Sigmoid colon (tissue), 7 donors: ENCODE results near the gene CHKB. TPM values are rescaled to one million over a fixed set of nuclear protein-coding genes. Genes with fewer than 3 reads are reported as not detected.

ENCODE experiments used
- DNase-seq: peaks from one replicate; pipeline ENCODE4 v3.0.0-alpha.2; 2019
- H3K27ac ChIP-seq, 4 donors: fragments of 200-600 bp; sonication (generic); one replicate each; pipeline ENCODE4 v1.5.1; 2016 to 2019; ENCODE audit warnings: mild to moderate bottlenecking in 1 of 4
- H3K27me3 ChIP-seq, 3 donors: fragments of 200-600 bp; sonication (generic); one replicate each; pipeline ENCODE4 v1.5.1; 2019; ENCODE audit warnings: mild to moderate bottlenecking in 1 of 3
- H3K36me3 ChIP-seq, 4 donors: fragments of 200-600 bp; sonication (generic); one replicate each; pipeline ENCODE4 v1.5.1; 2016 to 2019
- H3K4me1 ChIP-seq, 4 donors: fragments of 200-600 bp; sonication (generic); one replicate each; pipeline ENCODE4 v1.5.1; 2017 to 2019
- H3K4me3 ChIP-seq, 4 donors: fragments of 200-600 bp; sonication (generic); one replicate each; pipeline ENCODE4 v1.5.1; 2017 to 2019; ENCODE audit warnings: mild to moderate bottlenecking in 2 of 4, moderate library complexity in 1 of 4
- H3K9me3 ChIP-seq, 4 donors: fragments of 200-600 bp in 3 of 4; sonication (generic) in 3 of 4; one replicate each; pipeline versions ENCODE4 v1.5.1 to v1.6.1; 2013 to 2019
- CTCF ChIP-seq, 4 experiments: fragments of 450-650 bp in 3 of 4; fragments of 200-600 bp in 1 of 4; IDR thresholded peaks; one replicate each; pipeline ENCODE4 v1.5.1; 2016 to 2019; ENCODE audit warnings: antibody characterized with exemption in 4 of 4, mild to moderate bottlenecking in 3 of 4, moderate library complexity in 2 of 4
- EP300 ChIP-seq, 4 donors: sonication (generic); formaldehyde crosslinking; IDR thresholded peaks; one replicate each; pipeline ENCODE4 v1.6.1; 2017; ENCODE audit warnings: antibody characterized with exemption in 4 of 4
- POLR2A ChIP-seq, 2 donors: fragments of 450-650 bp; IDR thresholded peaks; one replicate each; pipeline ENCODE4 v1.6.1; 2016; ENCODE audit warnings: antibody characterized with exemption in 2 of 2, mild to moderate bottlenecking in 2 of 2, moderate library complexity in 2 of 2
- POLR2AphosphoS5 ChIP-seq, 4 donors: sonication (generic); formaldehyde crosslinking; IDR thresholded peaks; one replicate each; pipeline ENCODE4 v1.6.1; 2017; ENCODE audit warnings: antibody characterized with exemption in 4 of 4
- WGBS, 2 donors: extraction: QIAGEN DNeasy Blood & Tissue Kit; methylation state at CpG; one replicate each; pipeline ENCODE4 v1.1.7; 2013; 5-methylcytosine and 5-hydroxymethylcytosine counted together
- intact Hi-C: fragments of 100-400 bp; cut with DNase I; formaldehyde crosslinking; loops from one replicate; pipeline ENCODE4 v1.15.1; 2023
- polyA plus RNA-seq, 3 donors: library from polyadenylated mRNA; stranded (reverse); fragments of 200-250 nt; gene quantifications; one replicate each; pipeline ENCODE4 v1.2.3, GENCODE V29; 2013
- total RNA-seq, 4 donors: library from RNA; depleted of rRNA; stranded (reverse); fragments of >200 nt; gene quantifications; one replicate each; pipeline ENCODE4 v1.1.0, GENCODE V29; 2016
- donor health status: healthy with polysubstance abuse.
- donor health status: Bipolar disorder and iron deficiency.
- donor health status: healthy.

Gene CHKB
- total and polyA plus RNA-seq, 7 donors, result 22.0 to 90.0 (median 37.8) TPM

- H3K36me3 ChIP-seq, result no peaks in the 10 kb centered on the region
- peak; percentile 59 for DNase-seq
- peaks cover 0 to under 1% (median 0%) of the 10 kb centered on the region in 4 donors for H3K4me1 ChIP-seq
- TF ChIP-seq POLR2AphosphoS5 (IDR thresholded peaks at IDR 0.05), result no peak
- TF ChIP-seq POLR2A (IDR thresholded peaks at IDR 0.05), result no peak
- TF ChIP-seq CTCF (IDR thresholded peaks at IDR 0.05), result no peak
- TF ChIP-seq EP300 (IDR thresholded peaks at IDR 0.05), result no peak
- H3K9me3 ChIP-seq, result no peaks in the 10 kb centered on the region
- WGBS, 2 donors, result 69 to 77% methylated on average over 19 of the region's 19 CpGs
- H3K27ac ChIP-seq, result no peak overlapping the region
- intact Hi-C loops, result no loop called here
- no peak overlapping the region for H3K4me3 ChIP-seq
- H3K27me3 ChIP-seq, result peaks cover 16 to 88% (median 55%) of the 10 kb centered on the region in 3 donors
These were observed 23.7 kb upstream of the CHKB start for GRCh38 chr22:50606165-50606945.

DNA sequence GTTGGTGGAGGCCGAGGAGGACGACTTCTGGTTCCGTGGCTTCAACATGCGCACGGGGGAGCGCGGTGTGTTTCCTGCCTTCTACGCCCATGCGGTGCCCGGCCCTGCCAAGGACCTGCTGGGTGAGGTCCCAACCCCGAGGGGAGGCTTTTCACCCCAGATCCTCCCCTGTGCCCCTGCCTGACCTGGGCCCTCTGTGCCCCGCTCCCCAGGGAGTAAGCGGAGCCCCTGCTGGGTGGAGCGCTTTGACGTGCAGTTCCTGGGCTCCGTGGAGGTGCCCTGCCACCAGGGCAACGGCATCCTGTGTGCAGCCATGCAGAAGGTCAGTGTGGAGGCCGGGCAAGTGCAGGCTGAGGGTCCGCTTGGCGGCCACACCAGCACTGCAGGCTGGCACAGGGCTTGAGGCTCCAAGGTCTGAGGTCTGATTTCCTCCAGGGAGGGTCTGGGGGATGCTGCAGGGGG, 23.0 kb upstream of the CHKB start:
- H3K36me3 ChIP-seq, result no peaks in the 10 kb centered on the region
- 87 to 88% methylated on average over 20 of the region's 20 CpGs for WGBS, 2 donors
- TF ChIP-seq EP300 (IDR thresholded peaks at IDR 0.05) (no peak), POLR2AphosphoS5 (IDR thresholded peaks at IDR 0.05) (no peak), POLR2A (IDR thresholded peaks at IDR 0.05) (no peak), CTCF (IDR thresholded peaks at IDR 0.05) (no peak)
- H3K4me3 ChIP-seq, result no peak overlapping the region
- H3K4me1 ChIP-seq, result peaks cover 0 to 8% (median 6%) of the 10 kb centered on the region in 4 donors
- no peak for DNase-seq
- no peak overlapping the region for H3K27ac ChIP-seq
- no peaks in the 10 kb centered on the region for H3K9me3 ChIP-seq
- intact Hi-C loops, result no loop called here
- peaks cover 21 to 88% (median 62%) of the 10 kb centered on the region in 3 donors for H3K27me3 ChIP-seq

GRCh38 chr22:50605002-50605612, 22.5 kb upstream of the CHKB start:
- TF ChIP-seq POLR2A (IDR thresholded peaks at IDR 0.05) (no peak), EP300 (IDR thresholded peaks at IDR 0.05) (no peak), POLR2AphosphoS5 (IDR thresholded peaks at IDR 0.05) (no peak), CTCF (IDR thresholded peaks at IDR 0.05) (no peak)
- H3K27me3 ChIP-seq, result peaks cover 25 to 88% (median 67%) of the 10 kb centered on the region in 3 donors
- WGBS, 2 donors, result 84% methylated on average over 23 of the region's 23 CpGs

DNA sequence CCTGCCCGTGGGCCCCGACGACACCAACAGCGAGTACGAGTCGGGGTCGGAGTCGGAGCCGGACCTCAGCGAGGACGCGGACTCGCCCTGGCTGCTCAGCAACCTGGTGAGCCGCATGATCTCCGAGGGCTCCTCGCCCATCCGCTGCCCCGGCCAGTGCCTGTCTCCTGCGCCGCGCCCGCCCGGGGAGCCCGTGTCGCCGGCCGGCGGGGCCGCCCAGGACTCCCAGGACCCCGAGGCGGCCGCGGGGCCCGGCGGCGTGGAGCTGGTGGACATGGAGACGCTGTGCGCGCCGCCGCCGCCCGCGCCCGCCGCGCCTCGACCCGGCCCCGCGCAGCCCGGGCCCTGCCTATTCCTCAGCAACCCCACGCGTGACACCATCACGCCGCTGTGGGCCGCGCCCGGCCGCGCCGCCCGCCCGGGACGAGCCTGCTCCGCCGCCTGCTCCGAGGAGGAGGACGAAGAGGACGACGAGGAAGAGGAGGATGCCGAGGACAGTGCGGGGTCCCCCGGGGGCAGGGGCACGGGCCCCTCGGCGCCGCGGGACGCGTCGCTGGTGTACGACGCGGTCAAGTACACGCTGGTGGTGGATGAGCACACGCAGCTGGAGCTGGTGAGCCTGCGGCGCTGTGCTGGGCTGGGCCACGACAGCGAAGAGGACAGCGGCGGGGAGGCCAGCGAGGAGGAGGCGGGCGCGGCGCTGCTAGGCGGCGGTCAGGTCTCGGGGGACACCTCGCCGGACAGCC, 21.8 kb upstream of the CHKB start:
- Histone ChIP-seq H3K27ac (no peak overlapping the region), H3K4me3 (no peak overlapping the region), H3K4me1 (peaks cover 0 to 16% (median 13%) of the 10 kb centered on the region in 4 donors), H3K9me3 (no peaks in the 10 kb centered on the region), H3K36me3 (no peaks in the 10 kb centered on the region), H3K27me3 (peaks cover 29 to 88% (median 74%) of the 10 kb centered on the region in 3 donors)
- no peak for DNase-seq
- WGBS, 2 donors, result 50 to 70% methylated on average over 103 of the region's 103 CpGs
- no peak for TF ChIP-seq EP300 (IDR thresholded peaks at IDR 0.05)
- TF ChIP-seq CTCF (IDR thresholded peaks at IDR 0.05), result no peak
- TF ChIP-seq POLR2A (IDR thresholded peaks at IDR 0.05), result no peak
- intact Hi-C loops, result no loop called here

More at GRCh38 chr22:50605002-50605612, 22.5 kb upstream of the CHKB start:
- Histone ChIP-seq H3K27ac (no peak overlapping the region), H3K9me3 (no peaks in the 10 kb centered on the region), H3K4me3 (no peak overlapping the region), H3K4me1 (peaks cover 0 to 13% (median 10%) of the 10 kb centered on the region in 4 donors), H3K36me3 (no peaks in the 10 kb centered on the region)
- intact Hi-C loops, result no loop called here
- peak; percentile 57 for DNase-seq
